CD8-positive, alpha-beta memory T cell (primary cell): ENCODE data around the gene SELENBP1. TPM values are rescaled to one million over a fixed set of nuclear protein-coding genes. Genes with fewer than 3 reads are reported as not detected.

ENCODE experiments used
- CTCF ChIA-PET: fragments of 350-600 bp; sonication (Branson Sonifier 250); formaldehyde crosslinking; loops from one replicate; lab custom pipeline; 2021; ENCODE audit warnings: antibody characterized with exemption; lab: Charles Lee
- POLR2A ChIA-PET: fragments of 350-600 bp; sonication (Branson Sonifier 250); formaldehyde crosslinking; loops from one replicate; lab custom pipeline; 2021; ENCODE audit warnings: antibody characterized with exemption; lab: Charles Lee
- DNase-seq, 5 donors: peaks; one replicate each; pipeline versions ENCODE4 v3.0.0 to v3.0.0-alpha.2; 2020 to 2022; ENCODE audit warnings: mixed read lengths in 1 of 5
- H3K27ac ChIP-seq: one replicate; pipeline ENCODE4 v1.7.0; 2013; ENCODE audit warnings: low read depth, mild to moderate bottlenecking, low read length, moderate library complexity
- H3K27me3 ChIP-seq: 2 replicates; pipeline ENCODE4 v1.7.0; 2013; ENCODE audit warnings: low read length, mild to moderate bottlenecking; ENCODE audit not compliant: insufficient read depth, poor library complexity, severe bottlenecking
- H3K36me3 ChIP-seq: 2 replicates; pipeline ENCODE4 v1.7.0; 2013; ENCODE audit warnings: mild to moderate bottlenecking, low read length, moderate library complexity; ENCODE audit not compliant: insufficient read depth
- H3K4me1 ChIP-seq: 2 replicates; pipeline ENCODE4 v1.7.0; 2013; ENCODE audit warnings: mild to moderate bottlenecking, low read length, moderate library complexity; ENCODE audit not compliant: insufficient read depth
- H3K4me3 ChIP-seq: 2 replicates; pipeline ENCODE4 v1.7.0; 2013; ENCODE audit warnings: mild to moderate bottlenecking, low read length
- H3K9me3 ChIP-seq: 2 replicates; pipeline ENCODE4 v1.7.0; 2013; ENCODE audit warnings: mild to moderate bottlenecking, low read length
- H3K27ac Mint-ChIP-seq, 8 donors: one replicate each; pipeline ENCODE4 v1.8.0; 2020 to 2021; ENCODE audit warnings: mixed read lengths in 8 of 8, mild to moderate bottlenecking in 6 of 8, inconsistent platforms in 3 of 8, moderate library complexity in 3 of 8
- H3K27me3 Mint-ChIP-seq, 2 donors: one replicate each; pipeline ENCODE4 v1.8.0; 2020 to 2021; ENCODE audit warnings: mixed read lengths in 2 of 2, mild to moderate bottlenecking in 1 of 2, moderate library complexity in 1 of 2
- H3K36me3 Mint-ChIP-seq, 3 donors: one replicate each; pipeline ENCODE4 v1.8.0; 2020 to 2021; ENCODE audit warnings: mixed read lengths in 3 of 3, inconsistent platforms in 1 of 3, mild to moderate bottlenecking in 1 of 3
- H3K4me1 Mint-ChIP-seq, 3 donors: one replicate each; pipeline ENCODE4 v1.8.0; 2020 to 2021; ENCODE audit warnings: mixed read lengths in 3 of 3, inconsistent platforms in 1 of 3, mild to moderate bottlenecking in 1 of 3
- H3K4me3 Mint-ChIP-seq, 7 donors: one replicate each; pipeline ENCODE4 v1.8.0; 2020 to 2021; ENCODE audit warnings: mixed read lengths in 7 of 7, mild to moderate bottlenecking in 6 of 7, moderate library complexity in 4 of 7, inconsistent platforms in 2 of 7
- H3K9me3 Mint-ChIP-seq, 5 donors: one replicate each; pipeline ENCODE4 v1.8.0; 2020 to 2022; ENCODE audit warnings: mixed read lengths in 5 of 5, mild to moderate bottlenecking in 3 of 5, moderate library complexity in 2 of 5, inconsistent platforms in 1 of 5
- polyA plus RNA-seq: library from polyadenylated mRNA; unstranded; fragments of 300-500 nt; fragmentation: Illumina TruSeq; gene quantifications from one replicate; pipeline ENCODE4 v1.2.3, GENCODE V29; 2021
- total RNA-seq, 2 experiments: library from RNA; stranded (reverse); gene quantifications; one replicate each; pipeline ENCODE4 v1.2.3, GENCODE V29; 2021

The SELENBP1 gene
- total and polyA plus RNA-seq, 3 experiments from 2014 or later, result not detected

- no peak overlapping the region for H3K4me3 Mint-ChIP-seq
- Histone ChIP-seq H3K27ac (no peak overlapping the region), H3K36me3 (no peaks in the 10 kb centered on the region), H3K27me3 (no peaks in the 10 kb centered on the region), H3K9me3 (no peaks in the 10 kb centered on the region), H3K4me1 (no peaks in the 10 kb centered on the region), H3K4me3 (no peak overlapping the region)
- peaks cover 1 to 2% (median 2%) of the 10 kb centered on the region in 3 donors for H3K4me1 Mint-ChIP-seq
- ChIA-PET POLR2A (no interaction called here), CTCF (no interaction called here)
- H3K36me3 Mint-ChIP-seq, result no peaks in the 10 kb centered on the region
- H3K27me3 Mint-ChIP-seq, result no peaks in the 10 kb centered on the region
- H3K27ac Mint-ChIP-seq, result no peak overlapping the region
- no peaks in the 10 kb centered on the region for H3K9me3 Mint-ChIP-seq
- no peak for DNase-seq
Measured at GRCh38 chr1:151334822-151335221, 37.7 kb downstream of the SELENBP1 start.

GRCh38 chr1:151327903-151328674, 44.4 kb downstream of the SELENBP1 start:
- peak in 2 of 5 donors; percentile 3 to 10 for DNase-seq
- H3K4me3 ChIP-seq, result peak overlapping the region; percentile 85
- Mint-ChIP-seq H3K27me3 (no peaks in the 10 kb centered on the region), H3K4me1 (peaks cover 31 to 44% (median 42%) of the 10 kb centered on the region in 3 donors), H3K9me3 (no peaks in the 10 kb centered on the region), H3K36me3 (peaks cover 0 to 37% (median 2%) of the 10 kb centered on the region in 3 donors), H3K27ac (peak overlapping the region; percentile 86 to 100 (median 98)), H3K4me3 (peak overlapping the region; percentile 91 to 99 (median 93))
- no peaks in the 10 kb centered on the region for H3K36me3 ChIP-seq
- peak overlapping the region; percentile 83 for H3K27ac ChIP-seq
- H3K9me3 ChIP-seq, result no peaks in the 10 kb centered on the region
- peaks cover 25% of the 10 kb centered on the region for H3K4me1 ChIP-seq
- POLR2A ChIA-PET, result interaction anchor here (0.6 to 1.7 kb wide), 8 partner anchors 13 to 435 kb away, joined by 3 to 13 read pairs (median 6); partner anchors contain the start of genes PSMB4, RFX5 and ZNF687
- H3K27me3 ChIP-seq, result no peaks in the 10 kb centered on the region
- CTCF ChIA-PET, result interaction anchor here (0.9 to 6.5 kb wide), 8 partner anchors 12 to 228 kb away, joined by 3 to 64 read pairs (median 4); no protein-coding TSS in a partner anchor

DNA sequence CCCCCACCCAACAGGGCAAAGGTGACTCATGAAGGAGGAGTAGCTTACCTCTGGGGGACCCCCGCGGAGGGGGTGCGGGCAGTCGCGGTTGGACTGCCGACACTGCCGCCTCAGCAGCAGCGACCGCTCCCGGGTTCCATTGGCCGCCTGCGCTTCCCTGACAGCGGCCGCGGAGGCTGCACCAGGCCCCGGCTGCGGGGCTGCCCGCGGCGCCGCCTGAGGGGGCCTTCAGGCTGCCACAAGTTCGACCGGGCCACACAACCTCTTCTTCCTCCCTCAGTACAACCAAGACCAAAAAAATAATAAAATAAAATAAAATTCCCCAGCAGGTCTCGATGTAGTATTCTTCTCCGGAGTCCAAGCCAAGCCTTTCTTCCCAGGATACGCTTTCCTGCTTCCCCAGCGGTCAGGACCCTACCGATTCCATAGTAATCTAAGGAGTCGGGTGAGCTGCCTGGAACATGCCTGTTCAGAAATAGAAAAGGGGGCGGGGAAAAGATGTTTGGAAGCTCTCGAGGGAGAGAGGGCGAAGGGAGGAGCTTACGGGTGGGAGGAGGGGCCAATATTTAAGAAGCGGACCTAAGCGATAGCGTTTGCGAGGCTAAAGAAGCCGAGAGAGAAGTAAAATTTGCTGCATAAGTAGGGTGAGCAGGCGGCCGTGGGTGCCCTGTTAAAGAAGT, 45.1 kb downstream of the SELENBP1 start, which contains the start of gene PI4KB:
TSS of gene PI4KB (minus strand) at position 194 of the 680 bp plus-strand sequence. CDS start 10,935 bp downstream, outside the sequence.
- H3K27me3 ChIP-seq, result no peaks in the 10 kb centered on the region
- Mint-ChIP-seq H3K4me3 (peak within 1 kb of the TSS; percentile 91 to 99 (median 93)), H3K27me3 (no peaks in the 10 kb centered on the region), H3K9me3 (no peaks in the 10 kb centered on the region), H3K4me1 (peaks cover 36 to 49% (median 49%) of the 10 kb centered on the region in 3 donors), H3K27ac (peak within 1 kb of the TSS; percentile 86 to 100 (median 98)), H3K36me3 (peaks cover 0 to 42% (median 5%) of the 10 kb centered on the region in 3 donors)
- H3K27ac ChIP-seq, result peak within 1 kb of the TSS; percentile 83
- POLR2A ChIA-PET, result interaction anchor here (1.0 to 1.7 kb wide), 9 partner anchors 9 to 435 kb away, joined by 3 to 13 read pairs (median 6); partner anchors contain the start of genes PSMB4, RFX5 and ZNF687
- H3K4me3 ChIP-seq, result peak within 1 kb of the TSS; percentile 85
- peaks cover 25% of the 10 kb centered on the region for H3K4me1 ChIP-seq
- peak; percentile 80 to 95 (median 92) for DNase-seq
- H3K36me3 ChIP-seq, result peaks cover 4% of the 10 kb centered on the region
- H3K9me3 ChIP-seq, result no peaks in the 10 kb centered on the region
- CTCF ChIA-PET, result interaction anchor here (0.9 to 6.5 kb wide), 8 partner anchors 12 to 228 kb away, joined by 3 to 64 read pairs (median 4); no protein-coding TSS in a partner anchor

- peak overlapping the region; percentile 86 to 98 (median 97) for H3K27ac Mint-ChIP-seq
- Histone ChIP-seq H3K27ac (peak overlapping the region; percentile 83), H3K36me3 (peaks cover 8% of the 10 kb centered on the region), H3K4me3 (peak overlapping the region; percentile 85), H3K4me1 (peaks cover 25% of the 10 kb centered on the region), H3K27me3 (no peaks in the 10 kb centered on the region), H3K9me3 (no peaks in the 10 kb centered on the region)
- peak overlapping the region; percentile 91 to 99 (median 93) for H3K4me3 Mint-ChIP-seq
- no peaks in the 10 kb centered on the region for H3K9me3 Mint-ChIP-seq
- ChIA-PET CTCF (interaction anchor here (0.7 to 6.5 kb wide), 4 partner anchors 13 to 227 kb away, joined by 3 to 64 read pairs (median 4); no protein-coding TSS in a partner anchor), POLR2A (interaction anchor here (1.0 to 1.7 kb wide), 10 partner anchors 10 to 436 kb away, joined by 3 to 13 read pairs (median 6); partner anchors contain the start of genes PSMB4, RFX5 and ZNF687)
- peaks cover 42 to 55% (median 55%) of the 10 kb centered on the region in 3 donors for H3K4me1 Mint-ChIP-seq
- DNase-seq, result peak in 3 of 5 donors; percentile 37 to 55 (median 51)
- H3K36me3 Mint-ChIP-seq, result peaks cover 0 to 48% (median 10%) of the 10 kb centered on the region in 3 donors
- H3K27me3 Mint-ChIP-seq, result no peaks in the 10 kb centered on the region
Measured at GRCh38 chr1:151326619-151327222, 45.8 kb downstream of the SELENBP1 start.

GRCh38 chr1:151325646-151326429, 46.7 kb downstream of the SELENBP1 start:
- Histone ChIP-seq H3K27me3 (no peaks in the 10 kb centered on the region), H3K4me3 (peak overlapping the region; percentile 85), H3K4me1 (peaks cover 25% of the 10 kb centered on the region), H3K9me3 (no peaks in the 10 kb centered on the region), H3K27ac (peak overlapping the region; percentile 83), H3K36me3 (peaks cover 10% of the 10 kb centered on the region)
- peak overlapping the region; percentile 91 to 99 (median 93) for H3K4me3 Mint-ChIP-seq
- peaks cover 0 to 51% (median 11%) of the 10 kb centered on the region in 3 donors for H3K36me3 Mint-ChIP-seq
- ChIA-PET POLR2A (interaction anchor here (1.0 kb wide), 1 partner anchor 301 kb away, joined by 3 read pairs; no protein-coding TSS in a partner anchor), CTCF (interaction anchor here (1.9 to 6.5 kb wide), 2 partner anchors 14 to 226 kb away, joined by 4 to 64 read pairs; no protein-coding TSS in a partner anchor)
- H3K27ac Mint-ChIP-seq, result peak overlapping the region; percentile 86 to 98 (median 97)
- H3K9me3 Mint-ChIP-seq, result no peaks in the 10 kb centered on the region
- H3K27me3 Mint-ChIP-seq, result no peaks in the 10 kb centered on the region
- DNase-seq, result no peak
- peaks cover 44 to 59% (median 59%) of the 10 kb centered on the region in 3 donors for H3K4me1 Mint-ChIP-seq

GRCh38 chr1:151325231-151325630, 47.3 kb downstream of the SELENBP1 start:
- Histone ChIP-seq H3K27ac (no peak overlapping the region), H3K27me3 (no peaks in the 10 kb centered on the region), H3K4me3 (no peak overlapping the region), H3K4me1 (peaks cover 25% of the 10 kb centered on the region), H3K36me3 (peaks cover 13% of the 10 kb centered on the region), H3K9me3 (no peaks in the 10 kb centered on the region)
- Mint-ChIP-seq H3K36me3 (peaks cover 0 to 57% (median 13%) of the 10 kb centered on the region in 3 donors), H3K27me3 (no peaks in the 10 kb centered on the region), H3K4me3 (peak overlapping the region; percentile 61 to 99 (median 92)), H3K27ac (peak overlapping the region; percentile 1 to 98 (median 96)), H3K9me3 (no peaks in the 10 kb centered on the region), H3K4me1 (peaks cover 50 to 66% (median 65%) of the 10 kb centered on the region in 3 donors)
- DNase-seq, result no peak
- ChIA-PET POLR2A (no interaction called here), CTCF (interaction anchor here (6.5 kb wide), 1 partner anchor 14 kb away, joined by 64 read pairs; no protein-coding TSS in a partner anchor)
